ENCODE data around the gene CCDC97. TPM values are rescaled to one million over a fixed set of nuclear protein-coding genes. Genes with fewer than 3 reads are reported as not detected.

CCDC97 gene
- total RNA-seq, 2 experiments from 2014 or later = 15.0 to 36.6 TPM

GRCh38 chr19:41311072-41311471, 1.1 kb downstream of the CCDC97 start:
- Histone ChIP-seq H2AFZ (ENCODE audit: low read length) (no peak overlapping the region), H3K79me2 (ENCODE audit: insufficient read depth, low read depth, low read length) (peaks cover 18% of the 10 kb centered on the region), H3K27ac (ENCODE audit: low read depth, low read length, poor library complexity, severe bottlenecking) (peak overlapping the region; percentile 68), H3K4me3 (ENCODE audit: low read depth, low read length, poor library complexity, severe bottlenecking) (peak overlapping the region; percentile 77), H3K4me1 (ENCODE audit: insufficient read depth, low read length, poor library complexity, severe bottlenecking) (peaks cover 44% of the 10 kb centered on the region), H3K9me2 (ENCODE audit: insufficient read depth, low read length) (no peaks in the 10 kb centered on the region), H3K36me3 (ENCODE audit: insufficient read depth, low read length) (peaks cover 66% of the 10 kb centered on the region), H3K9me3 (ENCODE audit: low read length) (no peaks in the 10 kb centered on the region), H4K20me1 (ENCODE audit: insufficient read depth, low read length) (no peaks in the 10 kb centered on the region), H3K4me2 (ENCODE audit: low read length) (peak overlapping the region; percentile 99)
- no peak for TF ChIP-seq EZH2phosphoT487 (IDR thresholded peaks at IDR 0.05; ENCODE audit: borderline replicate concordance, low read depth, low read length)
- TF ChIP-seq, protein P1, sequence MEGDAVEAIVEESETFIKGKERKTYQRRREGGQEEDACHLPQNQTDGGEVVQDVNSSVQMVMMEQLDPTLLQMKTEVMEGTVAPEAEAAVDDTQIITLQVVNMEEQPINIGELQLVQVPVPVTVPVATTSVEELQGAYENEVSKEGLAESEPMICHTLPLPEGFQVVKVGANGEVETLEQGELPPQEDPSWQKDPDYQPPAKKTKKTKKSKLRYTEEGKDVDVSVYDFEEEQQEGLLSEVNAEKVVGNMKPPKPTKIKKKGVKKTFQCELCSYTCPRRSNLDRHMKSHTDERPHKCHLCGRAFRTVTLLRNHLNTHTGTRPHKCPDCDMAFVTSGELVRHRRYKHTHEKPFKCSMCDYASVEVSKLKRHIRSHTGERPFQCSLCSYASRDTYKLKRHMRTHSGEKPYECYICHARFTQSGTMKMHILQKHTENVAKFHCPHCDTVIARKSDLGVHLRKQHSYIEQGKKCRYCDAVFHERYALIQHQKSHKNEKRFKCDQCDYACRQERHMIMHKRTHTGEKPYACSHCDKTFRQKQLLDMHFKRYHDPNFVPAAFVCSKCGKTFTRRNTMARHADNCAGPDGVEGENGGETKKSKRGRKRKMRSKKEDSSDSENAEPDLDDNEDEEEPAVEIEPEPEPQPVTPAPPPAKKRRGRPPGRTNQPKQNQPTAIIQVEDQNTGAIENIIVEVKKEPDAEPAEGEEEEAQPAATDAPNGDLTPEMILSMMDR (conservative IDR thresholded peaks at IDR 0.05; ENCODE audit: low read length) = no peak
- DNase-seq (ENCODE audit: low spot score) = no peak
- no TSS peak for BruUV-seq (replicated peaks)
- POLR2A ChIA-PET = no interaction called here
- CTCF ChIA-PET (ENCODE audit: unreplicated experiment) = no interaction called here
- intact Hi-C loops (cut with micrococcal nuclease; ENCODE audit: unreplicated experiment) = loop anchor here (2.0 kb wide), 2 partner anchors 16 to 42 kb away; partner anchors contain the start of gene TGFB1

DNA sequence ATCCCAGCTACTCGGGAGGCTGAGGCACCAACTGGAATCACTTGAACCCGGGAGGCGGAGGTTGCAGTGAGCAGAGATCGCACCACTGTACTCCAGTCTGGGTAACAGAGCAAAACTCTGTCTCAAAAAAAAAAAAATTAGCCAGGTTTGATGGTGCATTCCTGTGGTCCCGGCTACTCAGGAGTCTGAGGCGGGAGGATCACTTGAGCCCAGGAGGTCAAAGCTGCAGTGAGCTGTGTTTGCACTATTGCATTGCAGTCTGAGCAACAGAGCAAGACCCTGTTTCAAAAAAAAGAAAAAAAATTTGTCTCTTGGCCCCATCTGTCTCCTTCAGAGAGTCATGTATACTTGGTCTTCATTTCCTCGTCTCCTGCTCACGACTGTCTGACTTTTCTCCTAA, 1.6 kb downstream of the CCDC97 start:
- peaks cover 66% of the 10 kb centered on the region for H3K36me3 ChIP-seq (ENCODE audit: insufficient read depth, low read length)
- peak overlapping the region; percentile 77 for H3K4me3 ChIP-seq (ENCODE audit: low read depth, low read length, poor library complexity, severe bottlenecking)
- ChIA-PET CTCF (ENCODE audit: unreplicated experiment) (no interaction called here), POLR2A (no interaction called here)
- intact Hi-C loops (cut with micrococcal nuclease; ENCODE audit: unreplicated experiment) = loop anchor here (2.0 kb wide), 2 partner anchors 15 to 41 kb away; partner anchors contain the start of gene TGFB1
- TF ChIP-seq EZH2phosphoT487 (IDR thresholded peaks at IDR 0.05; ENCODE audit: borderline replicate concordance, low read depth, low read length) = no peak
- TF ChIP-seq, protein P1 (conservative IDR thresholded peaks at IDR 0.05; ENCODE audit: low read length) = no peak
- peaks cover 18% of the 10 kb centered on the region for H3K79me2 ChIP-seq (ENCODE audit: insufficient read depth, low read depth, low read length)
- H3K4me1 ChIP-seq (ENCODE audit: insufficient read depth, low read length, poor library complexity, severe bottlenecking) = peaks cover 41% of the 10 kb centered on the region
- no TSS peak for BruUV-seq (replicated peaks)
- H3K4me2 ChIP-seq (ENCODE audit: low read length) = peak overlapping the region; percentile 99
- H3K27ac ChIP-seq (ENCODE audit: low read depth, low read length, poor library complexity, severe bottlenecking) = no peak overlapping the region
- no peaks in the 10 kb centered on the region for H3K9me2 ChIP-seq (ENCODE audit: insufficient read depth, low read length)
- no peak overlapping the region for H2AFZ ChIP-seq (ENCODE audit: low read length)
- no peaks in the 10 kb centered on the region for H4K20me1 ChIP-seq (ENCODE audit: insufficient read depth, low read length)
- no peaks in the 10 kb centered on the region for H3K9me3 ChIP-seq (ENCODE audit: low read length)
- no peak for DNase-seq (ENCODE audit: low spot score)

DNA sequence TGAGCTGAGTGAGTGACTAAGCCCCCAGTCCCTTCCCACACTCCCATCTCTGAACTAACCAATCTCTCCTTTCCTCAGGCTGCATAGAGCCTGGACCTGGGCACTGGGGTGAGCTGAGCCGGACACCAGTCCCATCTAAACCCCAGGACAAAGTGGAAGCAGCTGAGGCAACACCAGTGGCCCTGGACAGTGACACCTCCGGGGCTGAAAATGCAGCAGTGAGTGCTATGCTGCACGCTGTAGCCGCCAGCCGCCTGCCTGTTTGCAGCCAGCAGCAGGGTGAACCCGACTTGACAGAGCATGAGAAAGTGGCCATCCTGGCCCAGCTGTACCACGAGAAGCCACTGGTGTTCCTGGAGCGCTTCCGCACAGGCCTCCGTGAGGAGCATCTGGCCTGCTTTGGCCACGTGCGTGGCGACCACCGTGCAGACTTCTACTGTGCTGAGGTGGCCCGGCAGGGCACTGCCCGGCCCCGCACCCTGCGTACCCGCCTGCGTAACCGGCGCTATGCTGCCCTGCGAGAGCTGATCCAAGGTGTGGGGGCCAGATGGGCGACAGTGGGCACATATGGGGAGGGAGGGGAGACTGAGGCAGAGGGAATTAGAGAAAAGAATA, 6.4 kb downstream of the CCDC97 start:
- POLR2A ChIA-PET = no interaction called here

More for the DNA sequence above, 6.4 kb downstream of the CCDC97 start:
- CTCF ChIA-PET (ENCODE audit: unreplicated experiment) = no interaction called here
- no peak for DNase-seq (ENCODE audit: low spot score)
- intact Hi-C loops (cut with micrococcal nuclease; ENCODE audit: unreplicated experiment) = no loop called here
- Histone ChIP-seq H3K4me1 (ENCODE audit: insufficient read depth, low read length, poor library complexity, severe bottlenecking) (peaks cover 3% of the 10 kb centered on the region), H3K9me2 (ENCODE audit: insufficient read depth, low read length) (no peaks in the 10 kb centered on the region), H3K36me3 (ENCODE audit: insufficient read depth, low read length) (peaks cover 87% of the 10 kb centered on the region), H3K4me3 (ENCODE audit: low read depth, low read length, poor library complexity, severe bottlenecking) (no peak overlapping the region), H3K4me2 (ENCODE audit: low read length) (no peak overlapping the region), H3K27ac (ENCODE audit: low read depth, low read length, poor library complexity, severe bottlenecking) (no peak overlapping the region), H3K9me3 (ENCODE audit: low read length) (no peaks in the 10 kb centered on the region), H4K20me1 (ENCODE audit: insufficient read depth, low read length) (no peaks in the 10 kb centered on the region), H2AFZ (ENCODE audit: low read length) (no peak overlapping the region), H3K79me2 (ENCODE audit: insufficient read depth, low read depth, low read length) (peaks cover 7% of the 10 kb centered on the region)
- BruUV-seq (replicated peaks) = no TSS peak
- TF ChIP-seq, protein P1 (conservative IDR thresholded peaks at IDR 0.05; ENCODE audit: low read length) = no peak
- no peak for TF ChIP-seq EZH2phosphoT487 (IDR thresholded peaks at IDR 0.05; ENCODE audit: borderline replicate concordance, low read depth, low read length)
